Heart left ventricle (tissue), 13 donors: ENCODE results near the gene AIG1.

ENCODE experiments used
- CTCF ChIP-seq, 12 donors: fragments of 200-600 bp; sonication (generic) in 4 of 12; IDR thresholded peaks; one replicate each; pipeline versions ENCODE4 v1.5.0 to v1.8.0; 2018 to 2022; ENCODE audit warnings: antibody characterized with exemption in 12 of 12, mild to moderate bottlenecking in 5 of 12
- POLR2A ChIP-seq, 2 donors: fragments of 450-650 bp; IDR thresholded peaks; one replicate each; pipeline ENCODE4 v1.6.1; 2017; ENCODE audit warnings: antibody characterized with exemption in 2 of 2, mild to moderate bottlenecking in 2 of 2, moderate library complexity in 2 of 2
- donor health status: ischemic (EF 13 %, LVEDD 7.1; RV severe dilation, severe dysfunction).
- donor health status: DM: no; HTN: yes; CAD: no.
- donor health status: DM: no; HTN: no; CAD: no.
- donor health status: ischemic (EF 25% LVEDD 6.9; RV normal size, moderate dysfunction).
- donor health status: ischemic (EF 25% LVEDD 5.7; RV mildly dilated, moderate dysfunction).
- donor health status: ischemic (EF 35%, LVEDD 5.7; RV mildly dilated, moderate dysfunction).
- donor health status: nonischemic (EF 11% LVEDD 7.7; RV severe dilation, severe dysfunction).
- donor health status: DM: yes; HTN: yes; CAD: no.
- donor health status: PGD.
- donor health status: ischemic (EF 29% LVEDD 5.4; RV normal size, mild dysfunction).
- donor health status: nonischemic (EF 23%, LVEDD 6.1; RV moderate dilation, normal function).

- TF ChIP-seq CTCF (IDR thresholded peaks at IDR 0.05) (no peak), POLR2A (IDR thresholded peaks at IDR 0.05) (no peak)
Measured at GRCh38 chr6:143233554-143234285, 173.0 kb downstream of the AIG1 start.
